ENCODE results near the gene AUTS2.

Gene AUTS2

DNA sequence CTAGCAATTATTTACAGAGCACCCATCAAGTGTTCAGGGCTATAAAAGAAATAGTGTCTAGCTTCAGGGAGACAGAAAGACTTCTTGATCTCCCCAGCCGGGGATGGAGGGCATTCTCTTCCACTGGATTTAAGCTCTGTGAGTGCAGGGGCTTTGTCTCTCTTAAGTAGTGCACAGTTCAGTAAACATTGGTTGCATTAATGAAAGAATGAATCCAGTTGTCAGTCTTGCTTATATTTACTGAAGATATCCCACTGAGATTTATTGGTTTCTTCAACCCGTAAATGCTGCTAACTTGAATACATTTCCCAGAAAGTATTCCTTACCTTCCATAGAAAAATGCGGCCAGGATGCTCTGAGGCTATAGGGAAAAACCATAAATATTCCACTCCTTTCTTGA is 41.9 kb downstream of the AUTS2 start:
- H3K4me3 ChIP-seq (ENCODE audit: low read depth, low read length): no peak overlapping the region
- TF ChIP-seq, protein P1, sequence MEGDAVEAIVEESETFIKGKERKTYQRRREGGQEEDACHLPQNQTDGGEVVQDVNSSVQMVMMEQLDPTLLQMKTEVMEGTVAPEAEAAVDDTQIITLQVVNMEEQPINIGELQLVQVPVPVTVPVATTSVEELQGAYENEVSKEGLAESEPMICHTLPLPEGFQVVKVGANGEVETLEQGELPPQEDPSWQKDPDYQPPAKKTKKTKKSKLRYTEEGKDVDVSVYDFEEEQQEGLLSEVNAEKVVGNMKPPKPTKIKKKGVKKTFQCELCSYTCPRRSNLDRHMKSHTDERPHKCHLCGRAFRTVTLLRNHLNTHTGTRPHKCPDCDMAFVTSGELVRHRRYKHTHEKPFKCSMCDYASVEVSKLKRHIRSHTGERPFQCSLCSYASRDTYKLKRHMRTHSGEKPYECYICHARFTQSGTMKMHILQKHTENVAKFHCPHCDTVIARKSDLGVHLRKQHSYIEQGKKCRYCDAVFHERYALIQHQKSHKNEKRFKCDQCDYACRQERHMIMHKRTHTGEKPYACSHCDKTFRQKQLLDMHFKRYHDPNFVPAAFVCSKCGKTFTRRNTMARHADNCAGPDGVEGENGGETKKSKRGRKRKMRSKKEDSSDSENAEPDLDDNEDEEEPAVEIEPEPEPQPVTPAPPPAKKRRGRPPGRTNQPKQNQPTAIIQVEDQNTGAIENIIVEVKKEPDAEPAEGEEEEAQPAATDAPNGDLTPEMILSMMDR (IDR thresholded peaks at IDR 0.05; ENCODE audit: control insufficient read depth, extremely low read depth, insufficient read depth): no peak
- no peak for DNase-seq (ENCODE audit: low read depth)

DNA sequence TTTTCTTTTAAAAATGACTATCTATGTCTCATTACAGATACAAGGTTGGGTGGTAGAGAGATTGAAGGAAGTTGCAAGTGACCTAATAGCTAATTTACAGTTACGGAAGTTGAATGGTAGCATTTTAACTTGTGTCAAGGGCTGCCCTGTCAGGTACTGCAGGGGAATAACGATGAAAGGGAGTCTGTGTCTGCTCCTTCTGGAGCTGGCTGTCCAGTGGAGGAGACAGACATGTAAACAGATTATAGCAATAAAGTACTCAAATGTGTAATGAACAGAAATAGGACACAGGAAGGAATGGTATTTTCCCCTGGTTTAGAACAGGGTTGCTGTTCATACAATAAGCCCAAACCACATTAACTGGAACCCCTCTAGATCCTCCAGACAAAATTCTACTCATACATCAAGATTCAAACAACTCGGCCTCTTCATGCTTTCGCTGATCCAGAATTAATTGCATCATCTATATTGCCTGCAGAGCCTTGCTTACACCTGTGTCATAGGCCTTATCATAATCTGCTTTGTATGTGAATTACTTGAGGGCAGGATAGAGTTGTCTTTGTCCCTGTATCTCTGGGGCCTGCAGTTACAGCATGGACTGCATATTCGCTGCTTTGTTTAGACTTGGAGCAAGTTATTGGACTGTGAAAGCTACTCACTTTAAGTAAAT is 42.8 kb downstream of the AUTS2 start:
- TF ChIP-seq, protein P1 (IDR thresholded peaks at IDR 0.05; ENCODE audit: control insufficient read depth, extremely low read depth, insufficient read depth): no peak
- H3K4me3 ChIP-seq (ENCODE audit: low read depth, low read length): no peak overlapping the region
- no peak for DNase-seq (ENCODE audit: low read depth)

DNA sequence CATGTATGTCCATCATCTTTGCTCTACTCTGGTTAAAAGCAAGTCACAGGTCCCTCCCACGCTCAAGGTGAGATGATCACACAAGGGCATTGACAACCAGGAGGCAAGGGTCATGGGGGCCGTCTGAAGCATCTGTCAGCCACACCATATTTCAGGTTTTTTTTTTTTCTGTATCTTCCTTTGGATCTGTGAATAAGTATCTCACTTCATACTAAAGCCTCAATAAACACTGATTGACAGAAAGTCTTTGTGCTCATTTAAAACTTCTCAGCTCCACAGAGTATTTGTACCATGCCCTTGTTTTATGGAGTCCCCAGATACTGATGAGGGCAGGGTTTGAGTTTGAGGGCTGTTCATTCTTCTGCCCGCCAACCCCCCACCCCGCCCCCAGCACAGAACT is 45.0 kb downstream of the AUTS2 start:
- no peak overlapping the region for H3K4me3 ChIP-seq (ENCODE audit: low read depth, low read length)
- TF ChIP-seq, protein P1 (IDR thresholded peaks at IDR 0.05; ENCODE audit: control insufficient read depth, extremely low read depth, insufficient read depth): no peak
- DNase-seq (ENCODE audit: low read depth): no peak

DNA sequence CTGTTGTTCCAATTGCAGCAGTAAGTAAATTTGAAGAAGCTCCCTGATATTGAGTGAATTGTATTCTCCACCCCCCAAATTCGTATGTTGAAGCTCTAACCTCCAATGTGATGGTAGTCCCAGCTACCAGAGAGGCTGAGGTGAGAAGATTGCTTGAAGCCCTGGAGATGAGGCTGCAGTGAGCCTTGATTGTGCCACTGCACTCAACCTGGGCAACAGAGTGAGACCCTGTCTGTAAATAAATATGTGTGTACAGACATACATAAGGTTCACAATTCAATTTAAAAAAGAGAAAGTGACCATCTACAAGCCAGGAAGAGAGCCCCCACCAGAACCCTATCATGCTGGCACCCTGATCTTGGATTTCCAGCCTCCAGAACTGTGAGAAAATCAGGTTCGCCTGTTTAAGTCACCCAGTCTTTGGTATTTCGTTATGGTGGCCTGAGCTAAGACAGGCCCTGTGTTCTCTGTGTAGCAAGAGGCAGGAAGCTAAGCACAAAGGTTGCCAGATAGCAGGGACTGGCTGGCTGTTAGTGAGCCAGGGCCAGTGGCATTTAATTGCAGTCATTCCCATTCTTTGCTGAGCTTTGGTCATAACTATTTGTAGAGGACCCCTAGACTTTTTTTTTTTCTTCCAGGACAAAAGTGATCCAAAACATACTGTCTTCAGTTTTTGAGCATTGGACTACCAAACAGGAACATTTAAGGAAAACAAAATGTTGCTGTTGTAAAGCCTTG is 45.6 kb downstream of the AUTS2 start:
- TF ChIP-seq, protein P1 (IDR thresholded peaks at IDR 0.05; ENCODE audit: control insufficient read depth, extremely low read depth, insufficient read depth): no peak
- no peak overlapping the region for H3K4me3 ChIP-seq (ENCODE audit: low read depth, low read length)
- DNase-seq (ENCODE audit: low read depth): no peak

DNA sequence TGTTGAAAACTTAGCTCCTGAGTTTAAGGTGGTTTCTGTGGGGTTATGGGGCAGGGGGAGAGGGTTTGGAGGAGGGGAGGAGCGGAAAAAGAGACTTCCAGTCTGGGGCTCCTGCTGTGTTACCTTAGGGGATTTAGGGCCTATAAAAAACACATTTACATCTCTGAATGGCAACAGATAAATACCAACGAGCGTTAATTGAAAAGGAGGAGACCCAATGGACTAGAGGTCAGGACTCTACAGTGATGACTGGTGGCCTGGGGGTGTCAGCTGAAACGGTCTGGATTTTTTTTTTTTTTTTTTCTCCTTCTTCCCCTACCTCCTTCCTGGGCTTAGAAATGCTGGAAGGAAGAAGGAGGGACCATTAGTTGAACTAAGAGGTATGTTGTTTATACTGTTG is 47.4 kb downstream of the AUTS2 start:
- TF ChIP-seq, protein P1 (IDR thresholded peaks at IDR 0.05; ENCODE audit: control insufficient read depth, extremely low read depth, insufficient read depth): no peak
- no peak overlapping the region for H3K4me3 ChIP-seq (ENCODE audit: low read depth, low read length)
- DNase-seq (ENCODE audit: low read depth): no peak

DNA sequence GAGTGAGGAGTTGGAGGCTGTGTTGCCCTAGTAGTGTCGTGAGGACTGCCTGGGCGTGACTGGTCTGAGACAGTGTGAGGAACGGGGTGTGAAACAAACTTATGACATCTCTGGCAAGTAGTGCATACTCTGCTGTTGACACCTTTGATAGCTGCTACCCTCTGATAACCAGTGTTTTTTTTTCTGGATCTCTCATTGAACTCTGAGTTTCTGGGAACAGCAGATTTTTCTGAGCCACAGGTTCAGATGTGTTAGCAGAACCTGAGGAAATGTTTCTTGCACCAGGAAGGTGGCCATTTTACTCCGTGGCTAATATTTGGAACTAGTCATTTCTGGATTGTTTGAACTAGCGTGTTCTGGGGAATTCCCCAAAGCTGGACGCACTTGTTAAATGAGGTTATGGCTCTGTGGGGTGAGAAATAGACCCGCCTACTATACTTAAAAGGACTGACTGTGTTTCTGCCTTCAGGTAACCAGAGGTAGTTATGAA is 52.9 kb downstream of the AUTS2 start:
- DNase-seq (ENCODE audit: low read depth): no peak
- H3K4me3 ChIP-seq (ENCODE audit: low read depth, low read length): no peak overlapping the region
- TF ChIP-seq, protein P1 (IDR thresholded peaks at IDR 0.05; ENCODE audit: control insufficient read depth, extremely low read depth, insufficient read depth): no peak

Data from LNCaP clone FGC (cell line).